CD4-positive, alpha-beta T cell treated with Interleukin-4 for 4 hours (primary cell): ENCODE data around the gene FRMD1.

Experiments used
- DNase-seq: peaks from one replicate; pipeline ENCODE4 v3.0.0-alpha.2; 2020

The FRMD1 gene

GRCh38 chr6:168039849-168040248 is 39.2 kb downstream of the FRMD1 start:
- DNase-seq = no peak

DNA sequence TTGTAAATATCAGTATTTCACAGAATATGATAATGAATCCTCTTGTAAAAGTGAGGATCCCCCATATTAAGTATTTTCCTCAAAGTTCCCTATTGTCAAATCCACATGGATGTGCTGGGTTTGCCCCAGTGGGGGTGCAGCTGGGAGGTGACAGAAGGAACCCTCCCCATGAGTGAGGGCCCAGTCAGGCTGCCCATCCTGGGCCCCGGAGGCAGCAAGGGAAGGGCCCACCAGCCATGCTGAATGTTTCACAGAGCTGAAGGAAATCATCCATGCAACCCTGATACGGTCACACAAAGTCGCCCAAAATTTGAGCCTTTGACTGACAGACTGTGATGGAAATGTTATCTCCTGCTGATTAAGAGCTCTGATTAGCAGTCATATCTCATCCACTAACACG is 39.7 kb downstream of the FRMD1 start:
- DNase-seq = no peak

DNA sequence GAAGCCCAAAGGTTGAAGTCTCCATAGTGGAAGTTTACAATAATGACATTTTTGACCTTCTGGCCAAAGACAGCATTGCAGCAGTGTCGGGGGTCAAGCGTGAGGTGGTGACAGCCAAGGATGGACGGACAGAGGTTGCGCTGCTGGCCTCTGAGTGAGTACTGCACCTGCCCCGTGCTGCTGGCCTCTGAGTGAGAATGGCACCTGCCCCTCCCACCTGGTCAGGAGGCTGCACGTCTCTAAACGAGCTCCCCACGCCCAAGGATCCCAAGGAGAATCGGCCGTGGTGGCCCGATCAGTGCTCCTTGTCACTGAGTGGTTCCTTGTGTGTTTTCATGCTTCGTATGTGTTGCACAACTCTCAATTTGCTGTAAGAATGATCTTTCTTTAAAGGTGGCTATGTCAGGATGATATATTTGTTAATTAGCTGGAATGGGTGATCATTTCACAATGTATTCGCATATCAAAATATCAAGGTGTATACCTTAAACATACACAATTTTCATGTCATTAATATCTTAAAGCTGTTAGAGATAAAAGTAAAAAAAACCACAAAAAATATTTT is 40.4 kb downstream of the FRMD1 start:
- DNase-seq = no peak

DNA sequence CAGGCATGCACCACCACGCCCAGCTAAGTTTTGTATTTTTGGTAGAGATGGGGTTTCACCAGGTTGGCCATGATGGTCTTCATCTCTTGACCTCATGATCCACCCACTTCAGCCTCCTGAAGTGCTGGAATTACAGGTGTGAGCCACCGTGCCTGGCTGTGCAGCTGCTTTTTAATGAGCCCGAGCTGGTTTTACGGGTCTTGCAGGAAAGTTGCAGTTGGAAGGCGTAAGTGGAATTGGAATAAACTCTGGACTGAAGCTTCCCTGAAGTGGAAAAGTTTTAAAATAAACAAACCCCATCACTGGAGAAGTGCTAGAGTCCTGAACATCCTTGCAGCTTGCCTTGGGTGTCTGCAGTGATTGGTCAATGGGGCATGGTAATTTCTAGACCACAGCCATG is 41.2 kb downstream of the FRMD1 start:
- no peak for DNase-seq

- DNase-seq = no peak
Observed at GRCh38 chr6:168037242-168037641, 41.8 kb downstream of the FRMD1 start.

- DNase-seq = no peak
Observed at GRCh38 chr6:168035661-168036545, 43.1 kb downstream of the FRMD1 start.

GRCh38 chr6:168035098-168035660 is 43.8 kb downstream of the FRMD1 start:
- DNase-seq = no peak

DNA sequence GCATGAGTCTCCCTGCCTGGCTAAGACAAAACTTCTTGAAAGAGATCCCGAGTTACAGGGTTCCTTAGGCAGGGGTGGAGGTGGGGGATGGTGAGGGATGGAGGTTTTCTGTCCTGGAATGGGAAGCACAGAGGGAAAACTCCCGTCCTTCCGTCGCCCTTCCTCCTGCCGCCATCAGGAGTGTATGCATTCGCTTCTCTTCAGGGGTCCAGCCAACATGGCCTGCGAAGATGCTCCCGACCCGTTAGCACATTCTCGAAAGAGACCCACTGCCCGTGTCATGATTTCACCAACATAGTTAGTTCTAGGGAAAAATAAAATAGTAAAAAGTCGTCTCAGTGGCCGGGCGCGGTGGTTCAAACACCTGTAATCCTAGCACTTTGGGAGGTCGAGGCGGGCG is 44.5 kb downstream of the FRMD1 start:
- no peak for DNase-seq

- no peak for DNase-seq
Observed at GRCh38 chr6:168033791-168034190, 45.2 kb downstream of the FRMD1 start.

DNA sequence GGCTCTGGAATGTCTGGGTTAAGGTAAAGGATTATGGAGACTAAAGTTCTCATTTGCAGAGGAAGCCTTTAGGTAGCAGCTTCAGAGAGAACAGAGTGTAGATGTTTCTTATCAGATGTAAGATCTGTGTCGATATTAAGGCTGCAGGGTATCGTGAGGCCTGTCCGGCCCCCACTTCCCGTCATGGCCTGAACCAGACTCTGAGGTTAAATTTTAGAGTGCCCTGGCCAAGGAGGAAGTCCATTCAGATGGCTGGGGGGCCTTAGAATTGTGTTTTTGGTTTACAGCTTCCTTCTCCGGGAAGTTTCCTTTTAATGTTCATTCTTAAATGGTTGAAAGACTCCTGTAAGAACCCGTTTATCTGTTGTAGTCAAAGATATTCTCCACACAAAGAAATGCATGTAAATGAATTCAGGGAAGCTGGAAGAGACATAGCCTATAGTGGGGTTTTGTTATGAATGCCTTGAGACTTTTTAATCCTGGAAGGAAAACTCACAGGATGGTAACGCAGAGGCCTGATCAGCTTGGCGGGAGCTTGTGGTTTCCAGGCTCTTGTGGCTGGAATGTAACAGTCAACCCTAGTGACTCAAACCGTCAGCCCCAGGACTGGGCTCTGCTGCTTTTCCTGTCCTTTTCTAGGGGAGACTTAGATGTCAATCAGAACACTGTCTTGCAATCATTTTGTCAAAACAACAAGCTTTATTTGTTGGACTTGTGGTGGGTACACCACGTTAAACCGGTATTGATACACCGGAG is 46.8 kb downstream of the FRMD1 start:
- no peak for DNase-seq

GRCh38 chr6:168031411-168031971 is 47.5 kb downstream of the FRMD1 start:
- DNase-seq = no peak

- DNase-seq = no peak
Observed at GRCh38 chr6:168030908-168031307, 48.1 kb downstream of the FRMD1 start.

GRCh38 chr6:168030218-168030746 is 48.7 kb downstream of the FRMD1 start:
- no peak for DNase-seq

GRCh38 chr6:168029459-168030217 is 49.4 kb downstream of the FRMD1 start:
- DNase-seq = no peak

GRCh38 chr6:168028181-168028580 is 50.8 kb downstream of the FRMD1 start:
- DNase-seq = no peak

DNA sequence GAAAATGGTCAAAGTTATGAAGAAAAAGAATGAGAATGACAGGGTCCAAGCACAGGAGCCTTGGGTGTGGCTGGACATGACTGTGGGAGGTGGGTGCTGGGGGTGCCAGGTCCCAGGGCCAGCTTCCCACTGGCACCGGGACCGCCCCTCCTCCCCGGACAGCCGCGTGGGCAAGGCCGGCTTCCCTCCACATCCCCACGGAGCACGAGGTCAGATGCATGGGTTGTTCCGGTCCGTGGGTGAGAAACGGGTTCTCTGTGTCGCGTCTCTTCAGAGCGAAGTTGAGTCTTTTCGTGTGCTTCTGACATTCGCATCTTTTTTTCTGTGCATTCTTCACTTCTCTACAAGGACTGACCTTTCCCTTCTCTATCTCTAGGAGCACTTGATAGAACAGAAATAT is 51.5 kb downstream of the FRMD1 start:
- no peak for DNase-seq

GRCh38 chr6:168026925-168027324 is 52.1 kb downstream of the FRMD1 start:
- DNase-seq = no peak

- DNase-seq = no peak
Observed at GRCh38 chr6:168025831-168026710, 52.9 kb downstream of the FRMD1 start.

DNA sequence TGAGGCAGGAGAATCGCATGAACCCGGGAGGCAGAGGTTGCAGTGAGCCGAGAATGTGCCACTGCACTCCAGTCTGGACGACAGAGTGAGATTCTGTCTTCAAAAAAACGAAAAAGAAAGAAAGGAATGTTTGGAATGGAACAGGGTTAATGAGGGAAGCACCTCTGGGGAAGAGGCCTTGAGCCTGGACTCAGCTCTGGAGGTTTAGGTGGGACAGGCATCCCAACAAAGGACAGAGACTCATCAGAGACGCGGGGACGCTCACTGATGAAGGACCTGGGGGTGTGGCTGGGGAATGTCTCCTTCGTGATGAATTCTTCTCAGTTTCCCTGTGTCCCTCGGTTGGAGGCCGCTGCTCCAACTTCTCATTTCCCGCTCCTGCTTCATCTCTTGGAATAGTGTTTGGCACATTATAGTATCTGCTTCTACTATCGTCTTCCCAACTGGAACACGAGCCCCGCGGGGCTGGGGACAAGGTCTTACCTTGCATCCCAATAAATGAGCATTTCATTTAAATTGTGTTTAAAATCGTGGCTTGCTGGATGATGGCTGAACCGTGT is 54.0 kb downstream of the FRMD1 start:
- no peak for DNase-seq

GRCh38 chr6:168022488-168023321 is 56.3 kb downstream of the FRMD1 start:
- DNase-seq = no peak
